Karpas-422 (cell line): Measurements from ENCODE around the gene CD3E. TPM values are rescaled to one million over a fixed set of nuclear protein-coding genes. Genes with fewer than 3 reads are reported as not detected.

Experiments used
- DNase-seq: peaks from one replicate; pipeline ENCODE4 v3.0.0-alpha.2; 2015
- H2AFZ ChIP-seq: fragments of 200-600 bp; sonication (generic); 2 replicates; pipeline ENCODE4 v1.6.1; 2014; ENCODE audit warnings: antibody characterized with exemption, low read length, mixed read lengths
- H3K27ac ChIP-seq: fragments of 200-600 bp; sonication (generic); 2 replicates; pipeline ENCODE4 v1.5.1; 2014; ENCODE audit warnings: mild to moderate bottlenecking, low read length, moderate library complexity
- H3K27me3 ChIP-seq: fragments of 200-600 bp; sonication (generic); 2 replicates; pipeline ENCODE4 v1.6.1; 2014; ENCODE audit warnings: low read length, mixed read lengths
- H3K36me3 ChIP-seq: fragments of 200-600 bp; sonication (generic); 2 replicates; pipeline ENCODE4 v1.6.1; 2014; ENCODE audit warnings: low read length, mixed read lengths; ENCODE audit not compliant: insufficient read depth
- H3K4me1 ChIP-seq: fragments of 200-600 bp; sonication (generic); 2 replicates; pipeline ENCODE4 v1.6.1; 2014; ENCODE audit warnings: mild to moderate bottlenecking, low read length, mixed read lengths
- H3K4me2 ChIP-seq: fragments of 200-600 bp; sonication (generic); 2 replicates; pipeline ENCODE4 v1.6.1; 2014; ENCODE audit warnings: low read length, low read depth, mild to moderate bottlenecking; ENCODE audit not compliant: poor library complexity, severe bottlenecking
- H3K4me3 ChIP-seq: fragments of 200-600 bp; sonication (generic); 2 replicates; pipeline ENCODE4 v1.5.1; 2014; ENCODE audit warnings: mild to moderate bottlenecking, antibody characterized with exemption, low read length, mixed read lengths
- H3K79me2 ChIP-seq: fragments of 200-600 bp; sonication (generic); 2 replicates; pipeline ENCODE4 v1.6.1; 2014; ENCODE audit warnings: mild to moderate bottlenecking, low read length, mixed read lengths
- H3K9ac ChIP-seq: fragments of 200-600 bp; sonication (generic); 2 replicates; pipeline ENCODE4 v1.6.0; 2014; ENCODE audit warnings: low read length
- H3K9me2 ChIP-seq: fragments of 200-600 bp; sonication (generic), shearing (Covaris generic); replicated peaks from 2 replicates; pipeline ENCODE4 v1.6.0; 2014; ENCODE audit warnings: mild to moderate bottlenecking, low read length, moderate library complexity; ENCODE audit not compliant: insufficient read depth
- H3K9me3 ChIP-seq: fragments of 300-700, 200-600 bp; sonication (generic); 2 replicates; pipeline ENCODE4 v1.6.1; 2014; ENCODE audit warnings: low read length, mixed read lengths
- H4K20me1 ChIP-seq: fragments of 200-600 bp; sonication (generic); 2 replicates; pipeline ENCODE4 v1.6.1; 2014; ENCODE audit warnings: mild to moderate bottlenecking, antibody characterized with exemption, low read length, low read depth; ENCODE audit not compliant: insufficient read depth
- total RNA-seq: library from RNA; depleted of rRNA; stranded (reverse); fragments of >200 nt; shearing (Covaris generic); gene quantifications from 2 replicates; pipeline ENCODE4 v1.2.3, GENCODE V29; 2014; ENCODE audit warnings: low replicate concordance

CD3E gene
- total RNA-seq, 1 experiment from 2014 or later, result 1.3 TPM

- DNase-seq, result no peak
- H3K79me2 ChIP-seq, result peaks cover 17% of the 10 kb centered on the region
- H3K27ac ChIP-seq, result no peak overlapping the region
- H4K20me1 ChIP-seq, result no peaks in the 10 kb centered on the region
- H3K36me3 ChIP-seq, result 0 out of 2 replicates have a peak, but pooled peaks cover 1% of the 10 kb centered on the region
- H3K4me1 ChIP-seq, result peaks cover 42% of the 10 kb centered on the region
- no peak overlapping the region for H2AFZ ChIP-seq
- no peaks in the 10 kb centered on the region for H3K9me3 ChIP-seq
- H3K27me3 ChIP-seq, result no peaks in the 10 kb centered on the region
- no peak overlapping the region for H3K9ac ChIP-seq
- no peak overlapping the region for H3K4me3 ChIP-seq
- H3K4me2 ChIP-seq, result no peak overlapping the region
- H3K9me2 ChIP-seq, result no peaks in the 10 kb centered on the region
These were observed 35.9 kb downstream of the CD3E start for GRCh38 chr11:118340449-118340848.

- no peak overlapping the region for H3K4me3 ChIP-seq
- H3K9me2 ChIP-seq, result no peaks in the 10 kb centered on the region
- no peak overlapping the region for H2AFZ ChIP-seq
- H3K4me1 ChIP-seq, result peaks cover 49% of the 10 kb centered on the region
- no peak overlapping the region for H3K4me2 ChIP-seq
- no peak for DNase-seq
- H4K20me1 ChIP-seq, result no peaks in the 10 kb centered on the region
- H3K27ac ChIP-seq, result no peak overlapping the region
- no peak overlapping the region for H3K9ac ChIP-seq
- no peaks in the 10 kb centered on the region for H3K9me3 ChIP-seq
- H3K79me2 ChIP-seq, result peaks cover 25% of the 10 kb centered on the region
- no peaks in the 10 kb centered on the region for H3K27me3 ChIP-seq
- H3K36me3 ChIP-seq, result peaks cover 5% of the 10 kb centered on the region; the same call in 1 of the 2 replicates
These were observed 36.7 kb downstream of the CD3E start for GRCh38 chr11:118341261-118341660.

GRCh38 chr11:118341815-118342489 lies 37.4 kb downstream of the CD3E start:
- Histone ChIP-seq H3K4me2 (peak overlapping the region; percentile 95), H3K79me2 (peaks cover 32% of the 10 kb centered on the region), H3K36me3 (peaks cover 6% of the 10 kb centered on the region; the same call in 1 of the 2 replicates), H2AFZ (no peak overlapping the region), H3K4me1 (peaks cover 56% of the 10 kb centered on the region), H3K27ac (peak overlapping the region; percentile 96), H3K9me2 (no peaks in the 10 kb centered on the region), H3K4me3 (0 out of 2 replicates have a peak overlapping the region, but pooled peaks have one; percentile 80), H3K9me3 (no peaks in the 10 kb centered on the region), H3K27me3 (no peaks in the 10 kb centered on the region), H3K9ac (peak overlapping the region; percentile 53), H4K20me1 (no peaks in the 10 kb centered on the region)
- DNase-seq, result no peak

GRCh38 chr11:118342503-118343161 lies 38.1 kb downstream of the CD3E start, which contains the start of gene CD3D:
CD3D (minus strand) TSS chr11:118342705; CDS start chr11:118342607, 98 bp downstream.
- H3K9me2 ChIP-seq, result no peaks in the 10 kb centered on the region
- H3K36me3 ChIP-seq, result peaks cover 10% of the 10 kb centered on the region; the same call in 1 of the 2 replicates
- H3K27ac ChIP-seq, result peak within 1 kb of the TSS; percentile 96
- H3K79me2 ChIP-seq, result peaks cover 38% of the 10 kb centered on the region
- H3K4me1 ChIP-seq, result peaks cover 63% of the 10 kb centered on the region
- no peaks in the 10 kb centered on the region for H4K20me1 ChIP-seq
- H3K4me3 ChIP-seq, result peak within 1 kb of the TSS; percentile 80; the same call in 1 of the 2 replicates
- H2AFZ ChIP-seq, result no peak within 1 kb of the TSS
- no peaks in the 10 kb centered on the region for H3K9me3 ChIP-seq
- DNase-seq, result no peak
- H3K9ac ChIP-seq, result peak within 1 kb of the TSS; percentile 80
- no peaks in the 10 kb centered on the region for H3K27me3 ChIP-seq
- peak within 1 kb of the TSS; percentile 95 for H3K4me2 ChIP-seq

- peaks cover 68% of the 10 kb centered on the region for H3K4me1 ChIP-seq
- H2AFZ ChIP-seq, result no peak overlapping the region
- peak overlapping the region; percentile 96 for H3K27ac ChIP-seq
- H3K9me3 ChIP-seq, result no peaks in the 10 kb centered on the region
- peak; percentile 86 for DNase-seq
- H3K4me3 ChIP-seq, result peak overlapping the region; percentile 80; the same call in 1 of the 2 replicates
- H4K20me1 ChIP-seq, result no peaks in the 10 kb centered on the region
- H3K9ac ChIP-seq, result peak overlapping the region; percentile 80
- peak overlapping the region; percentile 95 for H3K4me2 ChIP-seq
- peaks cover 41% of the 10 kb centered on the region for H3K79me2 ChIP-seq
- no peaks in the 10 kb centered on the region for H3K9me2 ChIP-seq
- H3K36me3 ChIP-seq, result peaks cover 10% of the 10 kb centered on the region
- H3K27me3 ChIP-seq, result no peaks in the 10 kb centered on the region
These were observed 38.7 kb downstream of the CD3E start for GRCh38 chr11:118343248-118343647.

GRCh38 chr11:118343981-118344515 lies 39.5 kb downstream of the CD3E start, which contains the start of gene CD3G:
CD3G (plus strand) TSS chr11:118344344; CDS start chr11:118344424, 80 bp downstream.
- Histone ChIP-seq H4K20me1 (no peaks in the 10 kb centered on the region), H3K4me1 (peaks cover 70% of the 10 kb centered on the region), H3K4me2 (peak within 1 kb of the TSS; percentile 95), H3K27ac (peak within 1 kb of the TSS; percentile 96), H3K36me3 (peaks cover 17% of the 10 kb centered on the region), H3K9me2 (no peaks in the 10 kb centered on the region), H2AFZ (no peak within 1 kb of the TSS), H3K9me3 (no peaks in the 10 kb centered on the region), H3K9ac (peak within 1 kb of the TSS; percentile 80), H3K4me3 (peak within 1 kb of the TSS; percentile 80), H3K27me3 (no peaks in the 10 kb centered on the region), H3K79me2 (peaks cover 41% of the 10 kb centered on the region)
- peak; percentile 86 for DNase-seq

GRCh38 chr11:118349475-118349874 lies 44.9 kb downstream of the CD3E start:
- Histone ChIP-seq H3K36me3 (peaks cover 45% of the 10 kb centered on the region), H3K4me2 (no peak overlapping the region), H3K9ac (no peak overlapping the region), H3K27ac (peak overlapping the region; percentile 49), H3K9me3 (no peaks in the 10 kb centered on the region), H4K20me1 (no peaks in the 10 kb centered on the region), H2AFZ (no peak overlapping the region), H3K9me2 (no peaks in the 10 kb centered on the region), H3K4me1 (peaks cover 35% of the 10 kb centered on the region), H3K27me3 (no peaks in the 10 kb centered on the region), H3K79me2 (peaks cover 34% of the 10 kb centered on the region), H3K4me3 (no peak overlapping the region)
- DNase-seq, result no peak
